Uterus (tissue), 4 donors: Measurements from ENCODE around the gene ADGRE3. TPM values are rescaled to one million over a fixed set of nuclear protein-coding genes. Genes with fewer than 3 reads are reported as not detected.

ENCODE experiments used
- DNase-seq, 2 donors: peaks; one replicate each; pipeline ENCODE4 v3.0.0-alpha.2; 2019 to 2020
- H3K27ac ChIP-seq, 2 donors: fragments of 200-600 bp; sonication (generic); 1 replicate in 1 of 2; 2 replicates in 1 of 2; pipeline ENCODE4 v1.5.1; 2016 to 2018
- H3K27me3 ChIP-seq, 2 donors: fragments of 200-600 bp; sonication (generic); one replicate each; pipeline ENCODE4 v1.5.1; 2018 to 2019; ENCODE audit warnings: control low read depth in 1 of 2
- H3K36me3 ChIP-seq, 2 donors: fragments of 200-600 bp; sonication (generic); one replicate each; pipeline ENCODE4 v1.5.1; 2019; ENCODE audit warnings: control low read depth in 1 of 2
- H3K4me1 ChIP-seq, 2 donors: fragments of 200-600 bp; sonication (generic); one replicate each; pipeline ENCODE4 v1.5.1; 2018 to 2019; ENCODE audit warnings: control low read depth in 1 of 2
- H3K4me3 ChIP-seq, 2 donors: fragments of 200-600 bp; sonication (generic); 1 replicate in 1 of 2; 2 replicates in 1 of 2; pipeline ENCODE4 v1.5.1; 2018 to 2019; ENCODE audit warnings: mild to moderate bottlenecking in 1 of 2
- H3K9me3 ChIP-seq, 2 donors: fragments of 200-600 bp; sonication (generic); one replicate each; pipeline ENCODE4 v1.5.1; 2019; ENCODE audit warnings: control low read depth in 1 of 2
- CTCF ChIP-seq, 4 experiments: fragments of 200-600 bp in 2 of 4; fragments of 450-650 bp in 2 of 4; sonication (generic) in 2 of 4; IDR thresholded peaks; one replicate each; pipeline ENCODE4 v1.5.1; 2016 to 2019; ENCODE audit warnings: antibody characterized with exemption in 4 of 4, mild to moderate bottlenecking in 2 of 4, moderate library complexity in 1 of 4
- POLR2A ChIP-seq, 2 donors: fragments of 450-650 bp; IDR thresholded peaks; one replicate each; pipeline ENCODE4 v1.6.1; 2016; ENCODE audit warnings: antibody characterized with exemption in 2 of 2, mild to moderate bottlenecking in 1 of 2, moderate library complexity in 1 of 2
- intact Hi-C: fragments of 100-400 bp; cut with DNase I; formaldehyde crosslinking; loops from one replicate; pipeline ENCODE4 v1.15.1; 2023; ENCODE audit warnings: low total_unique reads
- total RNA-seq, 4 donors: library from RNA; depleted of rRNA in 3 of 4; stranded (reverse); fragments of >200 nt in 3 of 4; gene quantifications; one replicate each; pipeline versions ENCODE4 v1.1.0 to v1.2.4, GENCODE V29; 2014 to 2023
- donor health status: DM: yes; HTN: yes; CAD: no.

Gene ADGRE3
- total RNA-seq, 4 donors from 2014 or later, result 0.14 TPM; not detected in 3

GRCh38 chr19:14654786-14655560, 19.7 kb downstream of the ADGRE3 start:
- DNase-seq, result no peak
- H3K9me3 ChIP-seq, result no peaks in the 10 kb centered on the region
- intact Hi-C loops, result no loop called here
- no peak for TF ChIP-seq POLR2A (IDR thresholded peaks at IDR 0.05)
- no peak for TF ChIP-seq CTCF (IDR thresholded peaks at IDR 0.05)
- no peaks in the 10 kb centered on the region for H3K36me3 ChIP-seq
- no peak overlapping the region for H3K27ac ChIP-seq
- no peaks in the 10 kb centered on the region for H3K27me3 ChIP-seq
- no peak overlapping the region for H3K4me3 ChIP-seq
- H3K4me1 ChIP-seq, result no peaks in the 10 kb centered on the region

- intact Hi-C loops, result no loop called here
- no peak for TF ChIP-seq CTCF (IDR thresholded peaks at IDR 0.05)
- TF ChIP-seq POLR2A (IDR thresholded peaks at IDR 0.05), result no peak
- no peaks in the 10 kb centered on the region for H3K4me1 ChIP-seq
These were observed 24.5 kb downstream of the ADGRE3 start for GRCh38 chr19:14650161-14650560.

GRCh38 chr19:14649020-14649419, 25.6 kb downstream of the ADGRE3 start:
- TF ChIP-seq POLR2A (IDR thresholded peaks at IDR 0.05) (no peak), CTCF (IDR thresholded peaks at IDR 0.05) (no peak)
- intact Hi-C loops, result no loop called here

More at GRCh38 chr19:14650161-14650560, 24.5 kb downstream of the ADGRE3 start:
- H3K27ac ChIP-seq, result no peak overlapping the region
- H3K4me3 ChIP-seq, result no peak overlapping the region
- H3K27me3 ChIP-seq, result no peaks in the 10 kb centered on the region
- no peak for DNase-seq
- H3K36me3 ChIP-seq, result no peaks in the 10 kb centered on the region
- no peaks in the 10 kb centered on the region for H3K9me3 ChIP-seq

DNA sequence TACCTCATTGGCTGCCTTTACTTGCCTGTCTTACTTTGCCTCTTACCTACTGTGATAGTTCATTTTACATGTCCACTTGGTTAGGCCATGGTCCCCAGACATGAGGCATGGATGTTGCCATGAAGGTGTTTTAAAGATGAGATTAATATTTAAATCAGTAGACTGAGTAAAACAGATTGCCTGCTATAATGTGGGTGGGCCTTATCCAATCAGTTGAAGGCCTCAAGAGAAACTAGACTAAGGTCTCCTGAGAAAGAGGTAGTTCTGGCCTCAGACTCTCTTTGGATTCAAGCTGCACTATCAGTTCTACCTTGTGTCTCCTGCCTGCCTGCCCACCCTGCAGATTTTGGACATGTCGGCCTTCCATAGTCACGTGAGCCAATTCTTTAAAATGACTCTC, 26.1 kb downstream of the ADGRE3 start:
- Histone ChIP-seq H3K27ac (no peak overlapping the region), H3K4me3 (no peak overlapping the region), H3K36me3 (no peaks in the 10 kb centered on the region), H3K27me3 (no peaks in the 10 kb centered on the region), H3K9me3 (no peaks in the 10 kb centered on the region), H3K4me1 (no peaks in the 10 kb centered on the region)
- intact Hi-C loops, result no loop called here
- no peak for DNase-seq
- TF ChIP-seq CTCF (IDR thresholded peaks at IDR 0.05) (no peak), POLR2A (IDR thresholded peaks at IDR 0.05) (no peak)

More at GRCh38 chr19:14649020-14649419, 25.6 kb downstream of the ADGRE3 start:
- no peaks in the 10 kb centered on the region for H3K9me3 ChIP-seq
- H3K27ac ChIP-seq, result no peak overlapping the region
- H3K4me1 ChIP-seq, result no peaks in the 10 kb centered on the region
- H3K27me3 ChIP-seq, result no peaks in the 10 kb centered on the region
- H3K4me3 ChIP-seq, result no peak overlapping the region
- H3K36me3 ChIP-seq, result no peaks in the 10 kb centered on the region
- no peak for DNase-seq

DNA sequence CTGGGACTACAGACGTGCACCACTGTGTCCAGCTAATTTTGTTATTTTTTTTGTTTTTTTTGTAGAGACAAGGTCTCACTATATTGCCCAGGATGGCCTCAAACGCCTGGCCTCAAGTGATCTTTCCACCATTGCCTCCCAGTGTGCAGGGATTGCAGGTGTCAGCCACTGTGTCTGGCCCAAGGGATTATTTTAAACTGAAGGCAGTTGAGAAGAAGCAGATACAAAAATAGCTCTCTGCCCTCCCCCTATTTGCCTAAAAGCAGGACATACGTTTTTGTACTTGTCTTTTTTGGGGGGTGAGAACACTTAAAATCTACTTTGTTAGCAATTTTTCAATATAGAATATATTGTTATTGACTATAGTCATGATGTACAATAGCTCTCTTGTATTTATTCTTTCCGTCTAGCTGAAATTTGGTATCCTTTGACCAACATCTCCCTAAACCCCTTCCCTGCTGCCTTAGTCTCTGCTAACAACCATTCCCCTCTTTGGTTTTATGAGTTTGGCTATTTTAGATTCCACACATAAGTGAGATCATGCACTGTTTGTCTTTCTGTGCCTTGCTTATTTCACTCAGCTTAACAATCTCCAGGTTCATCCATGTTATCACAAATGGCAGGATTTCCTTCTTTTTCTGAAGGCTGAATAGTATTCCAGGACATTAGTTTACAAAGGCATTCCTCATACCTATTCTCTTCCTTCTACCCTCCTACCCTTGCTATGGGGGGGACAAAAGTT, 34.9 kb downstream of the ADGRE3 start:
- Histone ChIP-seq H3K27me3 (no peaks in the 10 kb centered on the region), H3K27ac (no peak overlapping the region), H3K4me3 (no peak overlapping the region), H3K9me3 (no peaks in the 10 kb centered on the region), H3K4me1 (no peaks in the 10 kb centered on the region), H3K36me3 (no peaks in the 10 kb centered on the region)
- no peak for TF ChIP-seq CTCF (IDR thresholded peaks at IDR 0.05)
- TF ChIP-seq POLR2A (IDR thresholded peaks at IDR 0.05), result no peak
- intact Hi-C loops, result no loop called here
- no peak for DNase-seq
